ENCODE results near the gene HCN2.

GRCh38 chr19:541699-542098, 48.0 kb upstream of the HCN2 start:
- no peak for TF ChIP-seq CTCF (IDR thresholded peaks at IDR 0.05)
- no peak for TF ChIP-seq POLR2AphosphoS5 (IDR thresholded peaks at IDR 0.05; ENCODE audit: insufficient read depth in 1 of 2, low read depth in 1 of 2)
- TF ChIP-seq POLR2A (IDR thresholded peaks at IDR 0.05), result no peak

All from vagina (tissue), 2 donors.